ENCODE data around the gene TBATA. TPM values are rescaled to one million over a fixed set of nuclear protein-coding genes. Genes with fewer than 3 reads are reported as not detected.
A peak's percentile ranks its signal among the peaks of the same experiment; 100 is the strongest.
"Not testable (repeated sequence)": the region's sequence is repeated elsewhere in the genome, so short reads cannot be mapped to it uniquely, and the experiment has no call there.

Gene TBATA
- total RNA-seq, 1 donor from 2014 or later: not detected

- intact Hi-C loops (cut with DNase I): no loop called here
Measured at GRCh38 chr10:70769121-70769520, 16.1 kb downstream of the TBATA start.

GRCh38 chr10:70768026-70768685 lies 17.0 kb downstream of the TBATA start:
- DNase-seq (ENCODE audit: low spot score); ATAC-seq; intact Hi-C loops (cut with DNase I): not testable (repeated sequence)

More at GRCh38 chr10:70769121-70769520, 16.1 kb downstream of the TBATA start:
- ATAC-seq (no peak), DNase-seq (ENCODE audit: low spot score) (no peak)

- intact Hi-C loops (cut with DNase I): no loop called here
- DNase-seq (ENCODE audit: low spot score) (peak; percentile 21), ATAC-seq (no peak)
Measured at GRCh38 chr10:70765794-70766594, 19.2 kb downstream of the TBATA start.

GRCh38 chr10:70763567-70763966 lies 21.6 kb downstream of the TBATA start:
- intact Hi-C loops (cut with DNase I): no loop called here
- no peak for ATAC-seq
- DNase-seq (ENCODE audit: low spot score): peak; percentile 26

GRCh38 chr10:70762441-70763175 lies 22.6 kb downstream of the TBATA start:
- no peak for ATAC-seq
- intact Hi-C loops (cut with DNase I): no loop called here
- DNase-seq (ENCODE audit: low spot score): peak; percentile 23

- intact Hi-C loops (cut with DNase I): no loop called here
- DNase-seq (ENCODE audit: low spot score) (peak; percentile 42), ATAC-seq (no peak)
Measured at GRCh38 chr10:70761727-70762350, 23.3 kb downstream of the TBATA start.

GRCh38 chr10:70761031-70761601 lies 24.1 kb downstream of the TBATA start:
- intact Hi-C loops (cut with DNase I): no loop called here
- DNase-seq (ENCODE audit: low spot score): peak; percentile 51
- ATAC-seq: no peak

GRCh38 chr10:70760271-70760787 lies 24.8 kb downstream of the TBATA start:
- ATAC-seq: peak; percentile 7
- intact Hi-C loops (cut with DNase I): no loop called here
- DNase-seq (ENCODE audit: low spot score): peak; percentile 53

- intact Hi-C loops (cut with DNase I): loop anchor here (10.0 kb wide), 1 partner anchor 295 kb away; no protein-coding TSS in a partner anchor
- DNase-seq (ENCODE audit: low spot score) (peak; percentile 65), ATAC-seq (peak; percentile 52)
Measured at GRCh38 chr10:70759781-70760180, 25.4 kb downstream of the TBATA start.

- DNase-seq (ENCODE audit: low spot score) (peak; percentile 86), ATAC-seq (peak; percentile 51)
- intact Hi-C loops (cut with DNase I): loop anchor here (10.0 kb wide), 1 partner anchor 294 kb away; no protein-coding TSS in a partner anchor
Measured at GRCh38 chr10:70758757-70759514, 26.2 kb downstream of the TBATA start.

GRCh38 chr10:70757856-70758255 lies 27.3 kb downstream of the TBATA start:
- no peak for ATAC-seq
- DNase-seq (ENCODE audit: low spot score): no peak
- intact Hi-C loops (cut with DNase I): loop anchor here (10.0 kb wide), 1 partner anchor 293 kb away; no protein-coding TSS in a partner anchor

- no peak for DNase-seq (ENCODE audit: low spot score)
- intact Hi-C loops (cut with DNase I): loop anchor here (10.0 kb wide), 1 partner anchor 292 kb away; no protein-coding TSS in a partner anchor
- ATAC-seq: no peak
Measured at GRCh38 chr10:70756700-70757360, 28.3 kb downstream of the TBATA start.

- intact Hi-C loops (cut with DNase I): loop anchor here (2.0 to 10.0 kb wide), 2 partner anchors 205 to 289 kb away; no protein-coding TSS in a partner anchor
- peak; percentile 56 for ATAC-seq
- DNase-seq (ENCODE audit: low spot score): no peak
Measured at GRCh38 chr10:70753841-70754621, 31.1 kb downstream of the TBATA start.

GRCh38 chr10:70753026-70753663 lies 32.0 kb downstream of the TBATA start:
- intact Hi-C loops (cut with DNase I): loop anchor here (10.0 kb wide), 1 partner anchor 288 kb away; no protein-coding TSS in a partner anchor
- DNase-seq (ENCODE audit: low spot score): no peak
- ATAC-seq: peak; percentile 38

GRCh38 chr10:70752571-70752970 lies 32.6 kb downstream of the TBATA start:
- DNase-seq (ENCODE audit: low spot score): no peak
- no peak for ATAC-seq
- intact Hi-C loops (cut with DNase I): loop anchor here (10.0 kb wide), 1 partner anchor 288 kb away; no protein-coding TSS in a partner anchor

GRCh38 chr10:70751991-70752390 lies 33.2 kb downstream of the TBATA start:
- DNase-seq (ENCODE audit: low spot score) (no peak), ATAC-seq (no peak)
- intact Hi-C loops (cut with DNase I): loop anchor here (10.0 kb wide), 1 partner anchor 287 kb away; no protein-coding TSS in a partner anchor
